GM21619 (cell line): ENCODE data around the gene PELO.
"Not testable (repeated sequence)": the region's sequence is repeated elsewhere in the genome, so short reads cannot be mapped to it uniquely, and the experiment has no call there.

Experiments
- ATAC-seq: cut with Tn5 transposase; IDR thresholded peaks from one replicate; pipeline ENCODE4 v1.9.1; 2021; ENCODE audit not compliant: unreplicated experiment

PELO gene

GRCh38 chr5:52799358-52799982 lies 11.8 kb downstream of the PELO start:
- peak; percentile 18 for ATAC-seq

GRCh38 chr5:52799983-52800393 lies 12.3 kb downstream of the PELO start:
- peak; percentile 79 for ATAC-seq

- peak; percentile 41 for ATAC-seq
Observed at GRCh38 chr5:52800394-52801213, 12.9 kb downstream of the PELO start.

- no peak for ATAC-seq
Observed at GRCh38 chr5:52801329-52801728, 13.6 kb downstream of the PELO start.

GRCh38 chr5:52802272-52802973 lies 14.7 kb downstream of the PELO start:
- no peak for ATAC-seq

GRCh38 chr5:52802974-52803336 lies 15.2 kb downstream of the PELO start:
- no peak for ATAC-seq

GRCh38 chr5:52804387-52804791 lies 16.7 kb downstream of the PELO start:
- no peak for ATAC-seq

- ATAC-seq = no peak
Observed at GRCh38 chr5:52804981-52805380, 17.3 kb downstream of the PELO start.

GRCh38 chr5:52805615-52806014 lies 17.9 kb downstream of the PELO start:
- no peak for ATAC-seq

GRCh38 chr5:52807037-52807436 lies 19.3 kb downstream of the PELO start:
- no peak for ATAC-seq

- ATAC-seq = no peak
Observed at GRCh38 chr5:52807723-52808122, 20.0 kb downstream of the PELO start.

- ATAC-seq = no peak
Observed at GRCh38 chr5:52808316-52808901, 20.7 kb downstream of the PELO start.

GRCh38 chr5:52809884-52810283 lies 22.2 kb downstream of the PELO start:
- no peak for ATAC-seq

- no peak for ATAC-seq
Observed at GRCh38 chr5:52810426-52810825, 22.7 kb downstream of the PELO start.

- no peak for ATAC-seq
Observed at GRCh38 chr5:52811067-52811749, 23.5 kb downstream of the PELO start.

- ATAC-seq = no peak
Observed at GRCh38 chr5:52814352-52815148, 26.8 kb downstream of the PELO start.

- no peak for ATAC-seq
Observed at GRCh38 chr5:52817818-52818217, 30.1 kb downstream of the PELO start.

- no peak for ATAC-seq
Observed at GRCh38 chr5:52818360-52818759, 30.6 kb downstream of the PELO start.

- ATAC-seq = not testable (repeated sequence)
Observed at GRCh38 chr5:52818807-52819206, 31.1 kb downstream of the PELO start.

GRCh38 chr5:52821901-52822300 lies 34.2 kb downstream of the PELO start:
- no peak for ATAC-seq
